K562 (cell line): ENCODE results near the gene UBE2C. TPM values are rescaled to one million over a fixed set of nuclear protein-coding genes. Genes with fewer than 3 reads are reported as not detected.

Source experiments
- ATAC-seq: fragments of 200-7000 bp; cut with Tn5 transposase; 3 replicates; pipeline ENCODE4 v1.9.1; 2020; ENCODE audit warnings: moderate library complexity
- BruUV-seq: library from RNA; stranded (reverse); fragments of 400-500 nt; replicated peaks from 2 replicates; lab custom pipeline; 2021; lab: Mats Ljungman, UMichigan
- CTCF ChIA-PET: fragments of 300-600 bp; formaldehyde crosslinking; extraction: SDS; loops from one replicate; lab custom pipeline; 2021; ENCODE audit warnings: low intra/inter-chr PET ratio; lab: Yijun Ruan, JAX
- POLR2A ChIA-PET: fragments of 300-600, 350-650 bp; sonication (Branson Sonifier 250); formaldehyde crosslinking; extraction: SDS; loops from one replicate; lab custom pipeline; 2021; ENCODE audit warnings: antibody characterized with exemption, inconsistent platforms; lab: Yijun Ruan, JAX
- DNase-seq, 4 experiments: peaks; one replicate each; pipeline versions ENCODE4 v3.0.0 to v3.0.0-alpha.2; 2011 to 2018; ENCODE audit warnings: low spot score in 3 of 4, mixed read lengths in 3 of 4; ENCODE audit errors: extremely low read depth in 1 of 4
- FAIRE-seq: peaks from 2 replicates; lab custom pipeline; 2011; peaks lifted over from hg19 to GRCh38; lab: Jason Lieb, UNC
- H2AFZ ChIP-seq: 2 replicates; pipeline ENCODE4 v1.6.0; 2011; ENCODE audit warnings: low read depth, low read length, control low read depth, inconsistent platforms
- H3K27ac ChIP-seq: fragments of 200-600 bp; 3 replicates; pipeline ENCODE4 v1.8.0; 2011; ENCODE audit warnings: low read depth, mild to moderate bottlenecking, control low read depth, inconsistent platforms, low read length, moderate library complexity, mixed read lengths; ENCODE audit errors: extremely low read depth
- H3K27me3 ChIP-seq, 2 experiments: fragments of 300-600 bp in 1 of 2; 2 replicates in 1 of 2; 3 replicates in 1 of 2; pipeline versions ENCODE4 v1.6.0 to v1.8.0; 2011; ENCODE audit warnings: inconsistent platforms in 2 of 2, low read length in 2 of 2, mild to moderate bottlenecking in 1 of 2, mixed read lengths in 1 of 2, moderate library complexity in 1 of 2; ENCODE audit not compliant: control insufficient read depth in 2 of 2, insufficient read depth in 2 of 2
- H3K36me3 ChIP-seq: fragments of 300-600 bp; 3 replicates; pipeline ENCODE4 v1.8.0; 2011; ENCODE audit warnings: mild to moderate bottlenecking, low read length, inconsistent platforms; ENCODE audit not compliant: control insufficient read depth, insufficient read depth
- H3K4me1 ChIP-seq, 2 experiments: fragments of 200-600 bp in 1 of 2; replicated peaks in 1 of 2; 2 replicates in 1 of 2; 3 replicates in 1 of 2; pipeline versions ENCODE4 v1.5.1 to v1.8.0; 2011; ENCODE audit warnings: inconsistent platforms in 2 of 2, low read length in 2 of 2, mild to moderate bottlenecking in 1 of 2, mixed read lengths in 1 of 2, moderate library complexity in 1 of 2; ENCODE audit not compliant: control insufficient read depth in 2 of 2, insufficient read depth in 2 of 2
- H3K4me2 ChIP-seq: 2 replicates; pipeline ENCODE4 v1.6.1; 2011; ENCODE audit warnings: low read length, control low read depth, inconsistent platforms, mixed read lengths; ENCODE audit not compliant: insufficient read depth
- H3K4me3 ChIP-seq: fragments of 200-600 bp; sonication (generic), shearing (Covaris generic); 2 replicates; pipeline ENCODE4 v1.5.1; 2016; ENCODE audit warnings: control low read depth, inconsistent platforms
- H3K79me2 ChIP-seq: fragments of 200-600 bp; 3 replicates; pipeline ENCODE4 v1.8.0; 2011; ENCODE audit warnings: low read length, inconsistent platforms; ENCODE audit not compliant: control insufficient read depth, insufficient read depth
- H3K9ac ChIP-seq, 2 experiments: 2 replicates each; pipeline versions ENCODE4 v1.6.0 to v1.6.1; 2011; ENCODE audit warnings: low read depth in 2 of 2, low read length in 2 of 2, control low read depth in 1 of 2, inconsistent platforms in 1 of 2, mild to moderate bottlenecking in 1 of 2, mixed read lengths in 1 of 2; ENCODE audit not compliant: insufficient read depth in 1 of 2
- H3K9me1 ChIP-seq: one replicate; pipeline ENCODE4 v1.6.0; 2011; ENCODE audit warnings: inconsistent platforms, mild to moderate bottlenecking, low read length, moderate library complexity; ENCODE audit not compliant: control insufficient read depth, insufficient read depth
- H3K9me3 ChIP-seq: replicated peaks from 2 replicates; pipeline ENCODE4 v1.5.1; 2011; ENCODE audit warnings: low read depth, low read length, inconsistent platforms; ENCODE audit not compliant: control insufficient read depth, insufficient read depth
- H4K20me1 ChIP-seq: replicated peaks from 2 replicates; pipeline ENCODE4 v1.6.1; 2011; ENCODE audit warnings: low read length, inconsistent platforms, mixed read lengths; ENCODE audit not compliant: control insufficient read depth, insufficient read depth
- BCLAF1 ChIP-seq, 2 experiments: fragments of 450-650 bp in 1 of 2; IDR thresholded peaks; 2 replicates each; pipeline ENCODE4 v1.6.1; 2011 to 2017; ENCODE audit warnings: low read depth in 2 of 2, antibody characterized with exemption in 1 of 2, borderline replicate concordance in 1 of 2, low read length in 1 of 2, mild to moderate bottlenecking in 1 of 2, mixed read lengths in 1 of 2; ENCODE audit not compliant: control insufficient read depth in 1 of 2
- CTCF ChIP-seq, 3 experiments: IDR thresholded peaks in 2 of 3; conservative IDR thresholded peaks in 1 of 3; 2 replicates each; pipeline ENCODE4 v1.5.1; 2011 to 2012; ENCODE audit warnings: low read length in 3 of 3, mild to moderate bottlenecking in 3 of 3, control low read depth in 2 of 3, improper control_type of control experiment in 1 of 3, inconsistent platforms in 1 of 3, low read depth in 1 of 3, mixed read lengths in 1 of 3, moderate library complexity in 1 of 3; ENCODE audit not compliant: insufficient read depth in 2 of 3
- ESRRB ChIP-seq: fragments of 250-450 bp; sonication (Bioruptor Pico); IDR thresholded peaks from 2 replicates; pipeline ENCODE4 v1.5.0; 2020; ENCODE audit warnings: mild to moderate bottlenecking, moderate library complexity, borderline replicate concordance
- HNRNPUL1 ChIP-seq: fragments of 200-400 bp; formaldehyde crosslinking; IDR thresholded peaks from 2 replicates; pipeline ENCODE4 v1.6.1; 2017; ENCODE audit warnings: low read length
- MYC ChIP-seq, 2 experiments: fragments of 250-450 bp in 1 of 2; sonication (Bioruptor Pico) in 1 of 2; IDR thresholded peaks; 2 replicates each; pipeline versions ENCODE4 v1.5.1 to v1.6.1; 2012 to 2021; ENCODE audit warnings: low read depth in 2 of 2, borderline replicate concordance in 1 of 2, improper control_type of control experiment in 1 of 2, low read length in 1 of 2, mild to moderate bottlenecking in 1 of 2, moderate library complexity in 1 of 2
- ZNF197 ChIP-seq: fragments of 200-800 bp; sonication (Bioruptor generic); IDR thresholded peaks from 2 replicates; pipeline ENCODE4 v1.6.1; 2016; ENCODE audit warnings: low read depth, missing genetic modification characterization, missing compliant biosample characterization
- ZNF445 ChIP-seq: fragments of 250-450 bp; sonication (Bioruptor Pico); IDR thresholded peaks from 2 replicates; pipeline ENCODE4 v1.4.0; 2020; ENCODE audit warnings: low read depth, mild to moderate bottlenecking, moderate library complexity
- WGBS: fragments of 100-300 bp; shearing (Covaris generic); methylation state at CpG from one replicate; pipeline ENCODE4 v1.1.6; 2016; ENCODE audit warnings: low coverage, mixed read lengths; ENCODE audit not compliant: insufficient coverage; ENCODE audit errors: missing lambda C conversion rate; 5-methylcytosine and 5-hydroxymethylcytosine counted together
- in situ Hi-C: fragments of 300-500 bp; cut with MboI; formaldehyde crosslinking; loops from 4 replicates; pipeline ENCODE4 v1.15.0; 2018; ENCODE audit warnings: inconsistent platforms, mixed read lengths
- intact Hi-C: fragments of 100-400 bp; cut with micrococcal nuclease; formaldehyde crosslinking; loops from 2 replicates; pipeline ENCODE4 v1.14.2; 2022
- polyA plus RNA-seq, 8 experiments: library from polyadenylated mRNA; depleted of rRNA in 4 of 8; stranded (reverse) in 5 of 8; unstranded in 3 of 8; fragments of >200 nt; fragmentation: Nextera tagmentation in 2 of 8; fragmentation: Illumina TruSeq in 1 of 8; extraction: Ambion mirVana in 2 of 8; extraction: Trizol in 1 of 8; gene quantifications; 2 replicates each; pipeline versions ENCODE4 v1.2.1 to v1.2.3, GENCODE V29; 2011 to 2014; ENCODE audit warnings: inconsistent platforms in 1 of 8, missing spikeins in 1 of 8
- total RNA-seq, 7 experiments: library from RNA; depleted of rRNA in 6 of 7; stranded (reverse); fragments of >200 nt in 6 of 7; fragmentation: Illumina TruSeq in 2 of 7; extraction: Trizol in 2 of 7; gene quantifications; 2 replicates each; pipeline versions ENCODE4 v1.2.1 to v1.2.3, GENCODE V29; 2011 to 2021; ENCODE audit warnings: low replicate concordance in 1 of 7

Gene UBE2C
- total and polyA plus RNA-seq, 9 of the 15 experiments (the other 6 are each of a cell fraction or from before 2014, with no cell fraction given), result 0.51 to 1.6 (median 0.69) TPM

DNA sequence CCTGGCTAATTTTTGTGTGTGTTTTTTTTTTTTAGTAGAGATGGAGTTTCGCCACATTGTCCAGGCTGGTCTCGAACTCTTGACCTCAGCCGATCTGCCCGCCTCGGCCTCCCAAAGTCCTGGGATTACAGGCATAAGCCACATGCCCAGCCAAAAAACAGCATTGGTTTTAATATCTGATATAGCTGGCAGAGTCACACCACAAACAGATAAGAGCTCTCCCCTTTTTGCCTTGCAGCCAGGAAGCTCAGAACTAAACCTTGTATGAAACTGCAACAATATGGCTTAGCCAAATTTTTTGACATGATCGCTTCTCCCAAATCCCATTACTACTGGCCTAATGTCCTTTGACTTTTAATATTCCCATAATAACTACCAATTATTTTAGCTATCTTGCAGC, 39.9 kb downstream of the UBE2C start:
- Histone ChIP-seq H3K4me1 (peaks cover 18 to 28% of the 10 kb centered on the region in 2 experiments; a peak in 4 of 5 replicates), H3K4me3 (no peak overlapping the region), H4K20me1 (no peaks in the 10 kb centered on the region), H3K36me3 (peaks cover 14% of the 10 kb centered on the region; the same call in 2 of the 3 replicates), H3K9me3 (peaks cover 5% of the 10 kb centered on the region), H3K27me3 (no peaks in the 10 kb centered on the region), H3K9ac (no peak overlapping the region), H3K79me2 (peaks cover 15% of the 10 kb centered on the region), H3K9me1 (no peaks in the 10 kb centered on the region), H3K4me2 (no peak overlapping the region), H2AFZ (no peak overlapping the region), H3K27ac (no peak overlapping the region)
- no peak for DNase-seq
- ChIA-PET CTCF (no interaction called here), POLR2A (interaction anchor here (0.7 to 2.3 kb wide), 2 partner anchors 11 kb away, joined by 3 to 19 read pairs; no protein-coding TSS in a partner anchor)
- WGBS, result 92% methylated on average over 6 of the region's 6 CpGs
- in situ Hi-C loops (no loop called here), intact Hi-C loops (no loop called here)
- BruUV-seq, result no TSS peak
- TF ChIP-seq MYC (IDR thresholded peaks at IDR 0.05; ENCODE audit: low read depth, low read length), result no peak
- TF ChIP-seq MYC (CRISPR knock-in tag; IDR thresholded peaks at IDR 0.05; ENCODE audit: borderline replicate concordance, low read depth), result no peak
- TF ChIP-seq ESRRB (CRISPR knock-in tag), result no peak
- no peak for TF ChIP-seq ZNF445 (CRISPR knock-in tag)
- no peak for TF ChIP-seq ZNF197 (CRISPR knock-in tag)
- no peak for ATAC-seq
- FAIRE-seq, result no peak

DNA sequence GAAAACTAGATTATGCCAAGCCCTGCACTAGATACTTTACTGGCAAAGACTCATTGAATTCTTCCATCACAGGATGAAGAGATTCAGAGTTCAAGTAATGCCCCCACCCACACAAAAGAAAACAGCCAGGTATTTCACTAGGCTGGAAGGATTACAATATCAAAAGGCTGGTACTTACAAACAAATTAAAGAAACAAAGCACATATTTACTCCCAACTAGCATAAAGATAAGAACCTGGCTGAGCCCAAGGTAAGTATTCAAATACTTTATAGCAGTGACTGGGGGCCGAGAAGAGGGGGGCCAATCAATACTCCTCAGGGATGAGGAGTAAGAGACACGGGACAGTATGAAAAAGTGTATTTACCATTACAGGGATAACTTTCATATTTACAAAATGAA, 41.0 kb downstream of the UBE2C start:
- ChIA-PET POLR2A (interaction anchor here (1.5 kb wide), 1 partner anchor 29 kb away, joined by 6 read pairs; no protein-coding TSS in a partner anchor), CTCF (no interaction called here)
- FAIRE-seq (no peak), ATAC-seq (no peak), DNase-seq (no peak)
- 89% methylated on average over 2 of the region's 2 CpGs for WGBS
- peaks cover 24 to 31% of the 10 kb centered on the region in 2 experiments for H3K4me1 ChIP-seq
- in situ Hi-C loops (no loop called here), intact Hi-C loops (no loop called here)
- H3K27ac ChIP-seq, result no peak overlapping the region
- peaks cover 10% of the 10 kb centered on the region; the same call in 2 of the 3 replicates for H3K36me3 ChIP-seq
- no peak overlapping the region for H2AFZ ChIP-seq
- peaks cover 22% of the 10 kb centered on the region for H3K79me2 ChIP-seq
- H3K27me3 ChIP-seq, result no peaks in the 10 kb centered on the region
- BruUV-seq, result no TSS peak
- H3K9me1 ChIP-seq, result no peaks in the 10 kb centered on the region
- H3K4me3 ChIP-seq, result no peak overlapping the region
- H4K20me1 ChIP-seq, result no peaks in the 10 kb centered on the region
- H3K9me3 ChIP-seq, result peaks cover 5% of the 10 kb centered on the region
- H3K9ac ChIP-seq, result no peak overlapping the region
- H3K4me2 ChIP-seq, result no peak overlapping the region
- TF ChIP-seq BCLAF1 (IDR thresholded peaks at IDR 0.05; ENCODE audit: borderline replicate concordance in 1 of 2, control insufficient read depth in 1 of 2, low read depth in 2 of 2, low read length in 1 of 2), result no peak
- no peak for TF ChIP-seq CTCF (IDR thresholded peaks at IDR 0.05 in 2 of 3, conservative IDR thresholded peaks at IDR 0.05 in 1 of 3; ENCODE audit: insufficient read depth in 2 of 3, low read depth in 1 of 3, low read length in 3 of 3)
- TF ChIP-seq HNRNPUL1, result no peak
